B cell (primary cell): ENCODE measurements around the gene SCUBE1. TPM values are rescaled to one million over a fixed set of nuclear protein-coding genes. Genes with fewer than 3 reads are reported as not detected.

Experiments
- ATAC-seq: fragments of 200-7000 bp; cut with Tn5 transposase; one replicate; pipeline ENCODE4 v1.10.0; 2021; ENCODE audit warnings: low read depth, mild to moderate bottlenecking, moderate number of reproducible peaks, moderate library complexity
- CTCF ChIA-PET: fragments of 350-600 bp; sonication (Branson Sonifier 250); formaldehyde crosslinking; loops from one replicate; lab custom pipeline; 2021; ENCODE audit warnings: antibody characterized with exemption, inconsistent platforms; lab: Charles Lee
- POLR2A ChIA-PET: fragments of 350-600 bp; sonication (Branson Sonifier 250); formaldehyde crosslinking; loops from one replicate; lab custom pipeline; 2021; ENCODE audit warnings: antibody characterized with exemption; lab: Charles Lee
- DNase-seq: peaks from one replicate; pipeline ENCODE4 v3.0.0; 2013
- H2AFZ ChIP-seq: 2 replicates; pipeline ENCODE4 v1.6.1; 2012; ENCODE audit warnings: mild to moderate bottlenecking, low read depth, low read length; ENCODE audit not compliant: insufficient read depth, poor library complexity, severe bottlenecking
- H3K27ac ChIP-seq, 2 donors: 1 replicate in 1 of 2; 2 replicates in 1 of 2; pipeline ENCODE4 v1.5.1; 2012 to 2013; ENCODE audit warnings: low read length in 2 of 2, mild to moderate bottlenecking in 2 of 2, moderate library complexity in 1 of 2
- H3K27me3 ChIP-seq, 4 experiments: fragments of 200-600 bp in 1 of 4; sonication (generic) in 1 of 4; replicated peaks in 1 of 4; 1 replicate in 2 of 4; 2 replicates in 2 of 4; pipeline versions ENCODE4 v1.6.1 to v1.7.0; 2013 to 2016; ENCODE audit warnings: low read length in 3 of 4, mild to moderate bottlenecking in 2 of 4, mixed read lengths in 1 of 4, moderate library complexity in 1 of 4; ENCODE audit not compliant: insufficient read depth in 4 of 4, control insufficient read depth in 3 of 4; ENCODE audit errors: control extremely low read depth in 1 of 4
- H3K36me3 ChIP-seq, 2 experiments: replicated peaks in 1 of 2; 1 replicate in 1 of 2; 2 replicates in 1 of 2; pipeline versions ENCODE4 v1.6.1 to v1.7.1; 2013; ENCODE audit warnings: low read length in 1 of 2; ENCODE audit not compliant: insufficient read depth in 2 of 2, control insufficient read depth in 1 of 2; ENCODE audit errors: control extremely low read depth in 1 of 2, extremely low read depth in 1 of 2
- H3K4me1 ChIP-seq, 2 donors: fragments of 200-600 bp in 1 of 2; sonication (generic) in 1 of 2; 1 replicate in 1 of 2; 2 replicates in 1 of 2; pipeline versions ENCODE4 v1.5.1 to v1.6.1; 2013 to 2017; ENCODE audit warnings: low read length in 2 of 2; ENCODE audit not compliant: control insufficient read depth in 2 of 2, insufficient read depth in 2 of 2
- H3K4me2 ChIP-seq: replicated peaks from 2 replicates; pipeline ENCODE3; 2012; ENCODE audit warnings: mild to moderate bottlenecking, low read depth, low read length; ENCODE audit not compliant: poor library complexity, severe bottlenecking
- H3K4me3 ChIP-seq, 5 experiments: fragments of 200-600 bp in 1 of 5; sonication (generic) in 1 of 5; 1 replicate in 3 of 5; 2 replicates in 2 of 5; pipeline versions ENCODE4 v1.5.1 to v1.7.0; 2011 to 2016; ENCODE audit warnings: low read length in 4 of 5, mild to moderate bottlenecking in 4 of 5, low read depth in 2 of 5, control low read depth in 1 of 5, moderate library complexity in 1 of 5; ENCODE audit not compliant: insufficient read depth in 1 of 5; ENCODE audit errors: control extremely low read depth in 1 of 5, extremely low read depth in 1 of 5
- H3K79me2 ChIP-seq: fragments of 200-600 bp; sonication (generic); one replicate; pipeline ENCODE4 v1.6.0; 2016; ENCODE audit warnings: low read length; ENCODE audit not compliant: control insufficient read depth, insufficient read depth
- H3K9ac ChIP-seq: fragments of 200-600 bp; sonication (generic); 2 replicates; pipeline ENCODE4 v1.6.1; 2017; ENCODE audit warnings: mild to moderate bottlenecking, low read length, moderate library complexity
- H3K9me3 ChIP-seq, 3 donors: one replicate each; pipeline versions ENCODE4 v1.6.1 to v1.7.1; 2013; ENCODE audit warnings: low read length in 2 of 3; ENCODE audit not compliant: control insufficient read depth in 2 of 3, insufficient read depth in 1 of 3; ENCODE audit errors: control extremely low read depth in 1 of 3
- H4K20me1 ChIP-seq: 2 replicates; pipeline ENCODE4 v1.6.0; 2012; ENCODE audit warnings: mild to moderate bottlenecking, low read length; ENCODE audit not compliant: insufficient read depth, control insufficient read depth, poor library complexity, severe bottlenecking
- H3K27ac Mint-ChIP-seq: one replicate; pipeline ENCODE4 v1.8.0; 2021; ENCODE audit warnings: mixed read lengths
- H3K27me3 Mint-ChIP-seq: one replicate; pipeline ENCODE4 v1.8.0; 2021; ENCODE audit warnings: mixed read lengths
- H3K4me1 Mint-ChIP-seq: one replicate; pipeline ENCODE4 v1.8.0; 2021; ENCODE audit warnings: mixed read lengths
- H3K4me3 Mint-ChIP-seq: one replicate; pipeline ENCODE4 v1.8.0; 2021; ENCODE audit warnings: mixed read lengths
- H3K9me3 Mint-ChIP-seq: one replicate; pipeline ENCODE4 v1.8.0; 2022; ENCODE audit warnings: mixed read lengths; ENCODE audit not compliant: insufficient read depth
- EZH2 ChIP-seq: IDR thresholded peaks from 2 replicates; pipeline ENCODE4 v1.6.1; 2012; ENCODE audit warnings: borderline replicate concordance, low read depth, mild to moderate bottlenecking, moderate library complexity, low read length; ENCODE audit not compliant: insufficient read depth, poor library complexity, severe bottlenecking
- WGBS: methylation state at CpG from one replicate; pipeline ENCODE4 v1.1.5; 2013; ENCODE audit warnings: missing lambda C conversion rate; ENCODE audit not compliant: insufficient coverage; 5-methylcytosine and 5-hydroxymethylcytosine counted together
- intact Hi-C: fragments of 100-400 bp; cut with micrococcal nuclease; formaldehyde crosslinking; loops from one replicate; pipeline ENCODE4 v1.10.0; 2022
- polyA plus RNA-seq: library from polyadenylated mRNA; depleted of rRNA; stranded (reverse); fragments of >200 nt; gene quantifications from 2 replicates; pipeline ENCODE4 v1.2.3, GENCODE V29; 2012
- total RNA-seq, 2 donors: library from RNA; stranded (reverse); fragments of 120-200 nt in 1 of 2; gene quantifications; 1 replicate in 1 of 2; 2 replicates in 1 of 2; pipeline versions ENCODE4 v1.2.3 to v1.2.4, GENCODE V29; 2013 to 2022
- TF ChIP-seq, protein P1 (sequence below): fragments of 200-600 bp; IDR thresholded peaks from one replicate; pipeline ENCODE4 v1.8.0; 2022; ENCODE audit warnings: antibody characterized with exemption, mild to moderate bottlenecking

Gene SCUBE1
- total and polyA plus RNA-seq, 2 donors (not counting 1 experiment from before 2014, with no cell fraction given): not detected

DNA sequence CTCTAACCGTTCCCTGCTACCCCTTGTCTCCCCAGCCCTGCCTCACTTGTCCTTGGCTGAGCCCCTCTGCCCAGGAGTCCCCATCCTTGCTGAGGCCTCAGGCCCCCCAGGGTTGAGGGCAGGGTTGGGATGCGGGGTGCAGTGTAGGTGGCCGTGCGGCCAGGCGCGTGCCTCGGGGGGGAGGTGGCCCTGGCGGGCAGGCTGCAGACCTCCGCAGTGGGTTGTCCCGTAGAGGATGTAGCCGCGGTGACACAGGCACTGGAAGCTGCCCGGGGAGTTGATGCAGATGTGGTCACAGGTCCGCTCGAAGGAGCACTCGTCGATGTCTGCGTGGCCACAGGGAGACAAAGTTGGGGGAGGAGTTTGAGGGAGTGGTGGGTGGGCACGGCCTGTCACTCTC, 114.3 kb downstream of the SCUBE1 start:
- WGBS: 92% methylated on average over 15 of the region's 19 CpGs
- Mint-ChIP-seq H3K27ac (no peak overlapping the region), H3K27me3 (peaks cover 10% of the 10 kb centered on the region), H3K4me1 (peaks cover 4% of the 10 kb centered on the region), H3K4me3 (no peak overlapping the region), H3K9me3 (no peaks in the 10 kb centered on the region)
- H3K9me3 ChIP-seq: no peaks in the 10 kb centered on the region
- no peaks in the 10 kb centered on the region for H4K20me1 ChIP-seq
- no peak overlapping the region for H3K9ac ChIP-seq
- H3K4me2 ChIP-seq: no peak overlapping the region
- H2AFZ ChIP-seq: no peak overlapping the region
- no peaks in the 10 kb centered on the region for H3K36me3 ChIP-seq
- DNase-seq (no peak), ATAC-seq (no peak)
- peaks cover 4 to 7% of the 10 kb centered on the region in 2 donors for H3K4me1 ChIP-seq
- H3K27me3 ChIP-seq: peaks cover 0 to 15% (median 0%) of the 10 kb centered on the region in 4 experiments
- ChIA-PET CTCF (interaction anchor here (1.3 to 4.4 kb wide), 2 partner anchors 117 to 149 kb away, joined by 3 to 71 read pairs; no protein-coding TSS in a partner anchor), POLR2A (no interaction called here)
- no peaks in the 10 kb centered on the region for H3K79me2 ChIP-seq
- intact Hi-C loops: no loop called here
- no peak for TF ChIP-seq EZH2
- no peak overlapping the region for H3K4me3 ChIP-seq
- no peak overlapping the region for H3K27ac ChIP-seq

DNA sequence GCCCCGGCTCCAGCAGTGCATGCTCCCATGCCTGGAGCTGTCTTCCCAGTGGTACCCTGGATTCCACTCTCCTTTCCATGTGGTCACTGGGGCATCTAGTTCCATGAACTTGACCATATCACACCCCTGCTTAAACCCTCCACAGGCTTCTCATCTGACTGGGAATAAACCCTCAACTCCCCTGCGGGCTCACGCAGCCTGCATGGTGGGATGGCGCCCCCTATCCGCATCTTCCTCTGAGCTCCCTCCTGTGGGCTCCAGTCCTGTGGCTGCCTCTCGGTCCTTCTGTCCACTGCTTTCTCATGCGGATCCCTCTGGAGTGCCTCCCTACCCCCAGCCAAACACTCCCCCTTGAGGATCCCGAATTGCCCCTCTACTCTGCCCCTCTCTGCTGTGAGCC, 114.8 kb downstream of the SCUBE1 start:
- no peaks in the 10 kb centered on the region for H3K9me3 Mint-ChIP-seq
- H3K27me3 Mint-ChIP-seq: peaks cover 10% of the 10 kb centered on the region
- no peak overlapping the region for H3K27ac Mint-ChIP-seq
- H2AFZ ChIP-seq: no peak overlapping the region
- H3K36me3 ChIP-seq: no peaks in the 10 kb centered on the region
- H3K4me1 ChIP-seq: peaks cover 4 to 7% of the 10 kb centered on the region in 2 donors
- no peaks in the 10 kb centered on the region for H4K20me1 ChIP-seq
- DNase-seq (no peak), ATAC-seq (no peak)
- H3K4me1 Mint-ChIP-seq: peaks cover 4% of the 10 kb centered on the region
- ChIA-PET CTCF (interaction anchor here (1.3 kb wide), 1 partner anchor 150 kb away, joined by 3 read pairs; no protein-coding TSS in a partner anchor), POLR2A (no interaction called here)
- no peak overlapping the region for H3K4me3 Mint-ChIP-seq
- peaks cover 0 to 15% (median 0%) of the 10 kb centered on the region in 4 experiments for H3K27me3 ChIP-seq
- no peak overlapping the region for H3K4me2 ChIP-seq
- H3K27ac ChIP-seq: no peak overlapping the region
- H3K9me3 ChIP-seq: no peaks in the 10 kb centered on the region
- H3K4me3 ChIP-seq: no peak overlapping the region
- H3K79me2 ChIP-seq: no peaks in the 10 kb centered on the region
- intact Hi-C loops: no loop called here
- no peak overlapping the region for H3K9ac ChIP-seq
- 81% methylated on average over 8 of the region's 8 CpGs for WGBS
- TF ChIP-seq, protein P1, sequence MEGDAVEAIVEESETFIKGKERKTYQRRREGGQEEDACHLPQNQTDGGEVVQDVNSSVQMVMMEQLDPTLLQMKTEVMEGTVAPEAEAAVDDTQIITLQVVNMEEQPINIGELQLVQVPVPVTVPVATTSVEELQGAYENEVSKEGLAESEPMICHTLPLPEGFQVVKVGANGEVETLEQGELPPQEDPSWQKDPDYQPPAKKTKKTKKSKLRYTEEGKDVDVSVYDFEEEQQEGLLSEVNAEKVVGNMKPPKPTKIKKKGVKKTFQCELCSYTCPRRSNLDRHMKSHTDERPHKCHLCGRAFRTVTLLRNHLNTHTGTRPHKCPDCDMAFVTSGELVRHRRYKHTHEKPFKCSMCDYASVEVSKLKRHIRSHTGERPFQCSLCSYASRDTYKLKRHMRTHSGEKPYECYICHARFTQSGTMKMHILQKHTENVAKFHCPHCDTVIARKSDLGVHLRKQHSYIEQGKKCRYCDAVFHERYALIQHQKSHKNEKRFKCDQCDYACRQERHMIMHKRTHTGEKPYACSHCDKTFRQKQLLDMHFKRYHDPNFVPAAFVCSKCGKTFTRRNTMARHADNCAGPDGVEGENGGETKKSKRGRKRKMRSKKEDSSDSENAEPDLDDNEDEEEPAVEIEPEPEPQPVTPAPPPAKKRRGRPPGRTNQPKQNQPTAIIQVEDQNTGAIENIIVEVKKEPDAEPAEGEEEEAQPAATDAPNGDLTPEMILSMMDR: no peak
- TF ChIP-seq EZH2: no peak
